HG03457 (cell line): ENCODE results near the gene TBC1D22A.
"Not testable (repeated sequence)": the region's sequence is repeated elsewhere in the genome, so short reads cannot be mapped to it uniquely, and the experiment has no call there.

Experiments
- ATAC-seq: cut with Tn5 transposase; IDR thresholded peaks from one replicate; pipeline ENCODE4 v1.9.1; 2021; ENCODE audit warnings: moderate number of reproducible peaks; ENCODE audit not compliant: unreplicated experiment

Gene TBC1D22A

DNA sequence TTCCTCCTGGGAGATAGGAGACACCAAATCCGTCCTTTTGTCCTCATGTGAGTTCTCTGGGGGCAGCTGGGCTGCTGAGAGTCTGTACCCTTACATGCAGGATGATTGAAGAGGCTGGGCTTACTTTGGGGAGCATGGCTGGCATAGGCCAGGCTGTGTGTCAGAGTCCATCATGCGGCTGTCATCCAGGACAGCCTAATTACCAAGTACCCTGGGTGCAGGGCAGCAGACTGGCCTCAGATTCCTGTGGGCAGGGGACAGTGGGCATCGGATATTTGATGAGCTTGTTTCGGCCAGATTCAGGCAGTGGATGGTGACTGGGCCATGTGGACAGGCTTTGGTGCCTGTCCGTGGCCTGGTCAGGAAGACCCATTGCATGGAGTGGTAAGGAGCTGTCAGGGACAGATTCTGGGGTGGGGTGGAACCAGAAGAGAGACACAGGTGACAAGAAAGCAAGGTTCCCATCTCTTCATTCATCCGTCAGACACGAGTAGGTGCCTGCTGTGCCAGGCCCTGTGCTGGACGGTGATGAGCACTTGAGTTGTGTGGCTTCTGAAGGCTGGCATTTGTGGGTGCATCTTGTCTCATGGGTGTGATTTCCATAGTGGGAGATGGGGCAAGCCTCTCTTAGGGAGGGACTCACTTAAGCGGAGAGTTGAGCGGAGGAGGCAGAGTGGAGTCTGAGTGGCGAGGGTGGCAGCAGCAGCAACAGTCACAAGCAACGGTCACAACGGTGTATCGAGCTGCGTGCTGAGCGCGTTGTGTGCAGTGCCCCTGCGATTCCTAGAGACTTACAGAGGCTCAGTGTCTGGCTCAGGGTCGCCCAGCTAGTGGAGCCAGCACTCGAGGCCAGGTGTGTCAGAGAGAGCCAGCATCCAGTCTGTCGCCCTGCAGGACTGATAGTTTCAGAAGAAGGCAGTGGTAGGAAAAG lies 48.7 kb downstream of the TBC1D22A start:
- ATAC-seq, result no peak

DNA sequence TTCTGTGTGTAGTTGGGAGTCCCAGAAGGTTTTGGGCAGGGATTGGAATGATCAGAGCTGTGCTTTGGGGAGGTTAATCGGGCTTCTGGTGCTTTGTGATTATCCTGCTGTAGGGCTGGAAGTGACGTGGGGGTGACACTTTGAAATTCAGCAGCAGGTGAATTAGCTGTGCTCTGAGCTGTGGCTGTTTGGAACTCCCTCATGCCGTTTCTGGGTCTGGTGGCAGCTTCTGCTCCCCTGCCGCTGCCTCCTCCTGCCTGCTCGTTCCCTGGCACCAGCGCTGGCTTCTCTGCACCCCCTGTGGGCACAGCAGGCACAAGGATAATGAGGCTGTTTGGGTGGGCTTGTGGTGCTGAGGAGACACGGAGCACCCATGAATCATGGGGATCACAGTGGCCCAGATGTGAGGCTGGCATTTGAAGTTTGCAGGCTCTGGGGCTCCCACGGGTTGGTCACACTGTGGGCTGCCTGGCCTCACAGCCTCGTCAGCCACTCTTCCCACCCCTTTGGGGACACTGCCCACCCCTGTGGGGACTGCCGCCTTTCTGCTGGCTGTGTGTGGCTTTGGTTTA lies 49.7 kb downstream of the TBC1D22A start:
- ATAC-seq, result no peak

DNA sequence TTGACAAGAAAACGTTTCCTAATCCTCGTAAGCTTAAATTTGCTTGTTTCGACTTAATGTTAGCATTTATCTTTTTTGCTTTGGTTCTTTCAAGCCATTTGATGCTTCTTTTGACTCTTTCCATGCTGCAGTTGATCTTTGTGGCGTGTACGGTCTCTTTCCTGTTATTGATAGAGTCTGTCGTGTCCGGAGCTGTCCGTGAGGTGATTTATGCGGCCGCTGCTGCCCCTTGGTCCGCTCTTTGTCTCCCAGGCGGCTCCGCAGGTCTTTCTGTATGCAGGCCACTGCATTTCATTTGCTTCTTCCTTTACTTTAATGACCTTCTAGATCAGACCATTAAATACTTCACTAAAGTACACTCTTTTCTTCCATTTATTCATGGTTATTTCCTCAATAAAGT lies 50.3 kb downstream of the TBC1D22A start:
- ATAC-seq, result no peak

DNA sequence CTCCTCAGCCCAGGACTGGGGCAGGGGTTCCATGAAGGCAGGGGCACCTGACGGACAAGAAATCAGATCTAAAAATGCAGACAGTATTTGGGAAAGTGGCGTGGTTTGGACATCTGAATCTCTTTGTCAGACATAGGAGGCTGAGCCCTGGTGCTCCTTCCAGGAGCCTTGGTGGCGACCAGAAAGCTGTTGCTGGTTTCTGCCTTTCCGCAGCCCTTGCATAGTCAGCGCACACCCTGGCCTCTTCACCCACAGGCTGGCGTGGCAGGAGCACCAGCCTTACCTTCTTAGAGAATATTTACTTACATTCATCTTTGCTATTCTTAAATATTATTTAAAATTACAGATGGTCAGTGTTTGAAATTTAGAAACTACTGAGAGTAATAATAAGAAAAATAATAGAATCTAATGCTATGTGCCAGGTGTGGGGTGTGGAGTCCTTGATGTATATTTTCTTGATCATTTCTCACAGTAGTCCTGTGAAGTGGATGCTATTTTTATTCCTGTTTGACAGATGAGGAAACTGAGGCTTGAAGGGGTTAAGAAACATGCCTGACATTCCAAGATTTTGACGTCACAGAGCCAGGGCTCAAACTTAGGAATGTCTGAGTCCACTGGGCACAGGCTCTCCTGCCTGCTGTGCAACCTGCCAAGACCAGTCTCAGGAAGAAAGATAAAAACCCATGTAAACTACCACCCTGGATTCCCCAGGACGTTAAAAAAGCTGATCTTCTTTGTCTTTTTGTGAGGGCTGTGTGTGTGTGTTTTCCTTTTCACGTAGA lies 51.6 kb downstream of the TBC1D22A start:
- ATAC-seq, result no peak

DNA sequence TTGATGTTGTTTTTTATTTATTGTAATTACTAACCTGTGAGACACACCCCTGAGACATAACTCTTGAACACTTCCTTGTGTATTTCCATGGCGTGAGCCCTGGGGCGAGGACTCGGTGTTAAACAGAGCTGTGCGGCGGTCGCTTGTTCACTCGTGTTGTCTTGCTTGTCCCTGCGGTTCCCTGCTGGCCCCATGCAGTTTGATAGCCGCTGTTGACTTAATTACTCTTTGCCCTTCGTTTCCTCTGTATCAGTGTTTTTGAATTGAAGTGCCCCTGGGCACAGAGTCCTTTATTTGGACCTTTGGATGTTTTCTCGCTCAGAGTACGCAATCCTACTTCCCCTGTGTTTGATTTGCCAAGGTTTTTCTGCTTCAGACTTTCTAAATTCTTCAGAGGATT lies 52.7 kb downstream of the TBC1D22A start:
- ATAC-seq, result no peak

DNA sequence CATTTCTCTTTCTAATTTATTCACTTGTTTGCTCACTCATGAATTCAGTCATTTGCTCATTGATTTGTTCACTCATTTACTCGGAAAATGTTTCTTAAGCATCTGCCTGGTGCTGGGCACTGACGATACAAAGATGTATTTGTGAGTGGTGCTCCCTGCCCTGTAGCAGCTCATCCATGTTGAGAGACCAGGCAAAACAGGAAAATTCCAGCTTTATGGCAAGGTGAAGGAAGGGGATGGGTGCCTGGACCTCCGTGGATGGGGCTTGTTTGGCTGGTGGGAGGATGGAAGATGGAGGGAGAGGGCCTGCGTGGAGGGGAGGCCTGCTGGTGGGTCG lies 53.1 kb downstream of the TBC1D22A start:
- ATAC-seq, result no peak

DNA sequence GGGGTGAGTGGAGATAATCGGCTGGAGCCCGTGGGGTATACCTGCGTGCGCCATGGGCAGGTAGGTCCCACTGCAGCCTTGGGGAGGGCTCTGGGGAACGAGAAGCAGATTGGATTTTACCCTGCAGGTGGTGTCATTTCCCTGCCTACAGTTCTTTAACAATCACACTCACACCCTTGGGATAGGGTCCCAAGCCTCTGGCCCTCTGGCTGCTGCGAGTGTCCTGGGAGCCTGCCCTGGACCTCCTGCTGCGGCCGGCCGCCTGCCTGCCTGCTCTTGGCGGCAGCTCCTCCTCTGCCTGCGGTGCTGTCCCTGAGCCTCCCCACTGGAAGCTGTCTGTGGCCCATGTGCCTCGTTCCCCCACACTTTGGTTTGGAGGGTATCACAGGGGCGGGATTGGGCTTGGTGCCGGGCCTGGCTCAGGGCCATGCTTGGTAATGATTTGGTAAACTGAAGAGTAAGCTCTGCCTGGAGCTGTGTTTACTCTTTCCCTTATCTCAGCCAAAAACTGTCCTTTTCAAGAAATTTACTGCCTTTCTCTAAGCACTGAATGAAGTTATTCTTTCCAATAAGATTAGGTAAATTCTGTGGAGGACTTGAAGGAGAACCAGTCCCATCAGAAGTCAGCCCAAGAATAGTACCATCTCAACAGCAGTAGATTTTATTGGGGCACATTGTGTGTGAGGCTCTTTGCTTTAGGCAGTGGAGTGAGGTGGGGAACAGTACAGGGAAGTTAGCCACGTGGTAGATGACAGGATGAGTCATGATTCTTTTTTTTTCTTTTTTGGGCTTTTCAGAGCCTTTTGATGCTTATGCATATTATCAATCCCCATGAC lies 53.7 kb downstream of the TBC1D22A start:
- ATAC-seq, result no peak

DNA sequence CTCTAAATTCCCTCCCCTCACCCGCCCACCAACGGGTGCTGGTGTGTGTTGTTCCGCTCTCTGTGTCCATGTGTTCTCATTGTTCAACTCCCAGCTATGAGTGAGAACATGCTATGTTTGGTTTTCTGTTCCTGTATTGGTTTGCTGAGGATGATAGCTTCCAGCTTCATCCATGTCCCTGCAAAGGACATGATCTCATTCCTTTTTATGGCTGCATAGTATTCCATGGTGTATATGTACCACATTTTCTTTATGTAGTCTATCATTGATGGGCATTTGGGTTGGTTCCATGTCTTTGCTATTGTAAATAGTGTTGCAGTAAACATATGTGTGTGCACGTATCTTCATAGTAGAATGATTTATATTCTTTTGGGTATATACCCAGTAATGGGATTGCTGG lies 54.9 kb downstream of the TBC1D22A start:
- not testable (repeated sequence) for ATAC-seq

DNA sequence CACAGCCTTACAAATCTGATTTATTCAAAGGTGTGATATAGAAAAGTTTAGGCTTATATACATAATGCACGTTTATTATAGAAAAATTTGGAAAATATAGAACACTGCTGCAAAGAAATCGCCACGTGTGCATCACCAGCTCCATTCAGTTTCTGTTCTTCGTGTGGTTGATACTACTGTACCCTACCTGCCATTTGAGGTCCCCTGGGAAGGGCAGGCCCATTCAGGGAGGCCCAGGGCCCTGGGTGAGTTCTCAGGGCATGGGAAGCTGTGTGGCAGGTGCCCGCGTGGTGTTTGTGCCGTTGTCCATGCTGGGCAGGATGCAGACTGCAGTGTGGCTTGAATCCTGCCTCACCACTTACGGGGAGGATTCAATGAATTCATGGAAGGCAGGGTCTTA lies 60.8 kb downstream of the TBC1D22A start:
- ATAC-seq, result no peak

DNA sequence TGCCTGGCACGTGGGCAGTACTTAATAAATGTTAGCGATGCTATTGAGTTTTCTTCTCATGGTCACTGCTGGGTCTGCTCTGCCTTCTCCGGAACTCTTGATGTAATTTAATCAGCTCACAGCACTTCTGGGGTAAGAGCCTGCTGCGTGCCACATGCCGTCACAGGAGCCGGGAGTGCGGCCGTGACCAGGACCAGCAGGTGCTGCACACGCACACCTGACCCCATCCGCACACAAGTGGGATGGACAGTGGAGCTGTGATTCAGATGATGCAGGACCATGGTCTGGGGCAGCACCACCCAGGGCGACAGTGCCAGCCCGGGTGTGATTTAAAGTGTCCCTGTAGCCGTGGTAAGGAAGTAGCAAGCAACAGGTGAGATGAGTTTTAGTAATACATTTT lies 61.2 kb downstream of the TBC1D22A start:
- ATAC-seq, result no peak

DNA sequence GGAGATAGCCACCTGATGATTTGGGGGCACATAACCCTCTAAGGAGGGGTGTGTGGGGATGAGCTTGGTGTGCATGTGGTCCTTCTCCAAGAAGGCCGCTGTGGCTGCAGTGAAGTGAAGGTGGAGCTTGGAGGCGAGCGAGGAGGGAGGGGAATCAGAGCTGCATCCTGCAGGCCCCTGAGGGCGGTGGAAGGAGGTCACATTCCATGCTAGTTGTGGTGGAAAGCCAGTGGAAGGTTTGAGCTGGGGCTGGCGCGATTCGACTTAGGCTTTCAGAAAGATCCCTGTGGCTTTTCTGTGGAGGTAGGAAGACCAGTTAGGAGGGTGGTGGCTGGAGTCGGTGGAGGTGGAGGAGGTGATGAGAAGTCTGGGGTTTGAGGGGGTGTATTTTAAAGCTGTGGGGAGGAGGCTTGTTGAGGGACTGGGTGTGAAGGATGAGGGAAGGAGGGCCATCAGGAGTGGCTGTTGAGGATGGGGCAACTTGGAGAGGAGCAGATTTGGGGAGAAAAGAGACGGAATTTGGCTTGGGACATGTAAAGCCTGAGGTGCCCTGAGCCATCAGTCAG lies 62.0 kb downstream of the TBC1D22A start:
- ATAC-seq, result no peak

DNA sequence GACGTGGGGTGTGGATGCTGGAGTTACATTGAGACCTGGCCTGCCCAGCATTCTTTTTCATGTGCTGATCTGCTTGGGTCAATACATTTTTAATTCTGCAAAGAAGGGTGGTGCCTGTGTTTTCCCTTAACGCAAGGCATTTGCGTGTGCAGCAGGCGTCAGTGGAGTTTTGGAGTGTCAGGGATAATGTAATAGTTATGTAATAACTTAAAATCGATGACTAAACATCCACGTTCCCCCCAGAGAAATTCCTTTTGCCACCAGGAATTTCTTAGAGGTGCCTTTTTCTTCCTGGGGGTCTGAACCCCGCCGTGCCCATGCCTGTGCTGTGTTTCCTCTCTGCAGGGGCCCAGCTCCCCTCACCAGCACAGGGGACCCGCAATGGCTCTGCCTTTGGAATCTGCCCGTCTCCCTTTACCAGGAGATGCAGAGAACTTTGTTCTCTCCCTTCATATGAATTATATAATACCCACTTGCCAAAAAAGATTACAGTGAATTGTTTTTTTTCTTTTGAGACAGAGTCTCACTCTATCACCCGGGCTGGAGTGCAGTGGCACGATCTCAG lies 62.6 kb downstream of the TBC1D22A start:
- no peak for ATAC-seq

DNA sequence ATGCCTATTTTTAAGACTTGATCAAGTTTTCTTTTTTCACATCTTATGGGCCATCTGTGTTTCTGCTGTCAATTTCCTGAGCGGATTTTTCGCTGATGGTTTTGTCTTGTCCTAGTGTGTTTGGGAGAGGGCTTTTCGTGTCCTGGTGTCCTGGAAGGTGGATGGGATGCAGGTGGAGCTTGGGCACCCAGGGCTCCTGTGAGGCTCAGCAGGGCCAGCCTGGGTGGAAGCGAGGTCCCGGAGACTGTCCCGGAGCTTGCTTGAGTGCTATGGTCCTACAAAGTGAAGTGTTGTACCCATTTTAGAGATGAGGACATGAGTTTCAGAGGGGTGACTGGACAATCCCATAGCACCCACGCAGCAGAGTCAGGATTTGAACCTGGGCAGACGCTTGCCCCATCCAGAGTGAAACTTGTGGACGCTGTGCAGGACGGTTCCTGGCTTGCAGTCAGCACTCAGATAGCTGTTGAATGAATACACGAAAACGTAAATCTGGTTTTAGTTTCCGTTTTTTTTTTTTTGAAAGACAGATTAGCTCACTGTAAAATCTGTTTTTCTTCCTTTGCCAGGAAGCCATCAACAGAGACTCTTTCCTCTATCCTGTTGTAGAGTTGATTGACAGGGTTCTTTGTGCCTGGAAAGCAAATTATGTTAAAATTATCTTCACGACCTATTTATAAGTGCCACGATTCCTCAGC lies 64.1 kb downstream of the TBC1D22A start:
- no peak for ATAC-seq

DNA sequence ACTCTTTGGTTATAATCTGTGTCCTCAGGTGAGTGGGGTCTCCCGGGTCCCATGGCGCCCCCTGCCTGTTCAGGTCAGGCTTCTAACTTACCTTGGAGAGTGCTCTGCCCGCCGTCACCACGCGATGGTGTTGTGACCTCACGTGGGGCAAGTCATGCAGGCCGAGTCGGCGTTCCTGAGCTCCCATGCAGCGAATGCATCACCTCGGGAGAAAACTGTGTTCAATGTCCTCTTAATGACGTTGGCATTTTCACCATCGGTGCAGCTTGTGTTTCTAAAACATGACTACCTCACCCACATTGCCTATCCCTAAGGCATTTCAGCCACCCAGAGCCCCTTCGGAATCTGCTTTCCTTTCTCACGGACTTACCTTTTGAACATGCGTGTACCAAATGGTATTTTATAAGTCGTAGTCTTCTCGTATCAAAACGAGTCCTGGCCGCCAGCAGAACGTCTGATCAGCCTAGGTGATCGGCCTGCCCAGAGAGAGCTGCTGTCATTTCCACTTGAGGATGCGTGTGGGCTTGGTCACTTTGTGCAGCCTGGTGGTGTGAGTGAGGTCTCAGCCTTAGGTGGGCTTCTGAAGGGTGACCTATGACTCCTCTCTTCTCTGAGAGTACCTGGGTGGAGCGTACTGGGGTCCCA lies 64.8 kb downstream of the TBC1D22A start:
- no peak for ATAC-seq

DNA sequence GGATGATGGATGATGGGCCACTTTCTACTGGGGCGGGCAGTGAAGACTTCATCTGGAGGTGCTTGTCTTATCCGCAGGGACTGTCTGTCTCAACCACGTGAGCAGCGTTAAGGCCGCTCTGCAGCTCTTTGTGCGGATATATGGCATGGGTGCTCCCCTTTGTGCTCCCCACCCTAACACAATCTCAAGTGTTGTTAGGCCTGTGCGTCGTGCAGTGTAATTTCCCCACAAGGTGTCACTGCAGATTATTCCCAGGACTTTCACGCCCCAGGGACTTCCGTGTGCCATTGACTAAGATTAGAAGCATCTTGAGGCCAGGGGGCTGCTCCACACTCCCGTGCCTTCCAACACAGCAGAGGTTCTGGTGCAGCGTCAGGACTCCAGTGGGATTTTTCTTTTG lies 65.3 kb downstream of the TBC1D22A start:
- no peak for ATAC-seq

DNA sequence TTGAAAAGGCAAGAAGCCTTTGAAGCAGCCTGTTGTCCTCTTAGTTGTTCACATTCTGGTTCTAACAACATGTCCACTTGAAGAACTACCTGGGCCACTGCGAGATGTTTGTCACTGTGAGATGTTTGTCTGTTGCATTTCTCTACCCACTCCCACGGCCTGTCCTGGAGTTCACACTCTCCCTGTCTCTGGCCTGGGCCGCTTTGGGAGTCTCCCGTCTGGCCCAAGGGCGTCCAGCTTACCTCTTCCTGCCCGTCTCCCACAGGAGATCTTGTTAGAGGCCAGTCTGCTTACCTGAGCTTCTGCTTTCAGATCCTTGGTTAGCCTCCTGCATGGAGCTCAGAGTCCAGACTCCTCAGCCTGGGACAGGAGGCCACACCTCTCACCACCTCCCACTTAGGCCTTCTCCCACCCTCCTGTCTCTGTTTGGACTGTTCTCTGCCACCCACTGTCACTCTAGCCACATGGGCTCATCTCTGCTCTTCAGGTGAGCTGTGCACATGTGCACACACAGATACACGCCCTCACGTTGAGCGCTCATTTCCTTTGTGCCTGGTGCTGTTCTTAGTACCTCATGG lies 66.0 kb downstream of the TBC1D22A start:
- no peak for ATAC-seq

DNA sequence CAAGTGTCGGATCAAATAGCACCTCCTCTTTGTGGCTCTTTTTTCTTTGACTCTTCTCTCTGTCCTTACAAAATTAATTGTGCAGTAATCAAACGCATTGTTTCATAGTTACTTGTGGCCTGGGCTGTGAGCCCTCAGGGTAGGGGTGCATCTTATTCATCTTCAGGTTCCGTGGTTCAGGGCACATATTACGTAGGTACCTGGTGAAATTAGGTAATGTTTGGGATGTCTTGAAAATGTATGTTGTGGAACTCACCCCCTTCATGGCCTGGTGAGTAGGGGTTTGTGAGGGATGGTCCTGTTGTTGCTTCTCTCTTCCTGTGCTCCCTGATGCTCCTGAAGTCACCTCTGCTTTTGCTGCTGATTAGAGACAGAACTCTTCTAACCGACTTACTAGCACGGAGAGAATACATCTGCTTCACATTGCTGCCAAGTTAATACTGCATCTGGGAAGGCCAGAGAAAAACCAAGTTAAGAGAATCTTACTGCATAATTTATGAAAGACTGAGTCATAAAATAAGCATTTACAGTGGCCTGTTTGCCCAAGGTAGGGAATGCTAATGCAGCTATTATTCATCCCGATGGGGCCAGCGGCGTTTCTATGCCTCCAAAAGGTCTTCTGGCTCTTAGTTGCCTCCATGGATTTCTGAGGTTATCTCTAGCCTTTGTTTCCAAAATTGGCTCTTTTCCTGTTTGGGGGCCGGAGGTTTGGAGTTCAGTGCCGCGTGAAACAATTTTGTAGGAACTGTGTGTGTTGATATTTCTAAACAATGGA lies 66.9 kb downstream of the TBC1D22A start:
- ATAC-seq, result no peak
